Breast epithelium (tissue), 4 donors: ENCODE results near the gene MS4A4A. TPM values are rescaled to one million over a fixed set of nuclear protein-coding genes. Genes with fewer than 3 reads are reported as not detected.
A peak's percentile ranks its signal among the peaks of the same experiment; 100 is the strongest.

Experiments used
- DNase-seq, 2 donors: peaks; one replicate each; pipeline ENCODE4 v3.0.0-alpha.2; 2019; ENCODE audit warnings: low spot score in 2 of 2
- H3K27ac ChIP-seq, 2 donors: fragments of 200-600 bp; sonication (generic) in 1 of 2; one replicate each; pipeline ENCODE4 v1.5.1; 2016 to 2019; ENCODE audit warnings: mild to moderate bottlenecking in 1 of 2
- H3K27me3 ChIP-seq, 2 donors: fragments of 200-600 bp; sonication (generic) in 1 of 2; one replicate each; pipeline versions ENCODE4 v1.5.1 to v1.6.0; 2017 to 2019; ENCODE audit warnings: control low read depth in 1 of 2, mild to moderate bottlenecking in 1 of 2
- H3K36me3 ChIP-seq: fragments of 200-600 bp; one replicate; pipeline ENCODE4 v1.5.1; 2019
- H3K4me1 ChIP-seq, 2 donors: fragments of 200-600 bp; sonication (generic); one replicate each; pipeline ENCODE4 v1.5.1; 2016 to 2019; ENCODE audit warnings: control low read depth in 1 of 2
- H3K4me3 ChIP-seq, 3 donors: fragments of 200-600 bp; sonication (generic); 1 replicate in 2 of 3; 2 replicates in 1 of 3; pipeline ENCODE4 v1.5.1; 2016 to 2019; ENCODE audit warnings: mild to moderate bottlenecking in 3 of 3, moderate library complexity in 2 of 3
- H3K9me3 ChIP-seq, 2 donors: fragments of 200-600 bp; sonication (generic) in 1 of 2; one replicate each; pipeline ENCODE4 v1.5.1; 2016 to 2019; ENCODE audit warnings: control low read depth in 1 of 2
- POLR2A ChIP-seq: fragments of 450-650 bp; IDR thresholded peaks from one replicate; pipeline ENCODE4 v1.6.1; 2016; ENCODE audit warnings: antibody characterized with exemption, mild to moderate bottlenecking, moderate library complexity
- POLR2AphosphoS5 ChIP-seq, 3 donors: sonication (generic); formaldehyde crosslinking; IDR thresholded peaks; one replicate each; pipeline ENCODE4 v1.6.1; 2017; ENCODE audit warnings: antibody characterized with exemption in 3 of 3
- intact Hi-C: fragments of 100-400 bp; cut with DNase I; formaldehyde crosslinking; loops from one replicate; pipeline ENCODE4 v1.15.1; 2023; ENCODE audit warnings: low total_unique reads
- total RNA-seq, 3 donors: library from RNA; depleted of rRNA; stranded (reverse); fragments of >200 nt; gene quantifications; one replicate each; pipeline ENCODE4 v1.1.0, GENCODE V29; 2016
- TF ChIP-seq, protein P1 (sequence below), 3 donors: fragments of 450-650 bp; IDR thresholded peaks; one replicate each; pipeline ENCODE4 v1.5.1; 2016 to 2017; ENCODE audit warnings: antibody characterized with exemption in 3 of 3, mild to moderate bottlenecking in 3 of 3, moderate library complexity in 3 of 3

MS4A4A gene
- total RNA-seq, 3 donors from 2014 or later = 9.8 to 174 (median 24.6) TPM

DNA sequence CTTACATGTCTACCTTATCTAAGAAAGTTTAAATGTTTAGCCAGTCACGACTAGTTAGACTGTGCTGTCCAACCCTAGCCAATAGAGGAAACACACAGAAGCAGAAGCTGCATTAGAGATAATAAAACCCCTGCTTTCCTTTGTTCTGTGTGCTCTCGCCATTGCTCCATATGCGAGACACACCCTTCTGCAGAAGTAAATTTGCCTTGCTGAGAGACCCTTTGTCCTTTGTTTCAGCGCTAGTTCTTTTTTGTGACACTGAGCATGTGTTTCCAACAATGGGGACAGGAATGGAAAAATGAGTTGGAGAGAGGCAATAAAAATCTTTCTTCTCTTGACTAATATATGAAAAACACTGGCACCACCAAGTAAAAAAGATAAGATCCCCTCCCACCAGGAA is 19.5 kb upstream of the MS4A4A start:
- DNase-seq = no peak
- no peaks in the 10 kb centered on the region for H3K4me1 ChIP-seq
- H3K27ac ChIP-seq = no peak overlapping the region
- no peaks in the 10 kb centered on the region for H3K27me3 ChIP-seq
- H3K9me3 ChIP-seq = no peaks in the 10 kb centered on the region
- no peak overlapping the region for H3K4me3 ChIP-seq
- TF ChIP-seq POLR2A = no peak
- TF ChIP-seq POLR2AphosphoS5 (IDR thresholded peaks at IDR 0.05) = no peak
- TF ChIP-seq, protein P1, sequence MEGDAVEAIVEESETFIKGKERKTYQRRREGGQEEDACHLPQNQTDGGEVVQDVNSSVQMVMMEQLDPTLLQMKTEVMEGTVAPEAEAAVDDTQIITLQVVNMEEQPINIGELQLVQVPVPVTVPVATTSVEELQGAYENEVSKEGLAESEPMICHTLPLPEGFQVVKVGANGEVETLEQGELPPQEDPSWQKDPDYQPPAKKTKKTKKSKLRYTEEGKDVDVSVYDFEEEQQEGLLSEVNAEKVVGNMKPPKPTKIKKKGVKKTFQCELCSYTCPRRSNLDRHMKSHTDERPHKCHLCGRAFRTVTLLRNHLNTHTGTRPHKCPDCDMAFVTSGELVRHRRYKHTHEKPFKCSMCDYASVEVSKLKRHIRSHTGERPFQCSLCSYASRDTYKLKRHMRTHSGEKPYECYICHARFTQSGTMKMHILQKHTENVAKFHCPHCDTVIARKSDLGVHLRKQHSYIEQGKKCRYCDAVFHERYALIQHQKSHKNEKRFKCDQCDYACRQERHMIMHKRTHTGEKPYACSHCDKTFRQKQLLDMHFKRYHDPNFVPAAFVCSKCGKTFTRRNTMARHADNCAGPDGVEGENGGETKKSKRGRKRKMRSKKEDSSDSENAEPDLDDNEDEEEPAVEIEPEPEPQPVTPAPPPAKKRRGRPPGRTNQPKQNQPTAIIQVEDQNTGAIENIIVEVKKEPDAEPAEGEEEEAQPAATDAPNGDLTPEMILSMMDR (IDR thresholded peaks at IDR 0.05) = no peak
- H3K36me3 ChIP-seq = no peaks in the 10 kb centered on the region
- intact Hi-C loops = loop anchor here (10.0 kb wide), 1 partner anchor 354 kb away; no protein-coding TSS in a partner anchor

DNA sequence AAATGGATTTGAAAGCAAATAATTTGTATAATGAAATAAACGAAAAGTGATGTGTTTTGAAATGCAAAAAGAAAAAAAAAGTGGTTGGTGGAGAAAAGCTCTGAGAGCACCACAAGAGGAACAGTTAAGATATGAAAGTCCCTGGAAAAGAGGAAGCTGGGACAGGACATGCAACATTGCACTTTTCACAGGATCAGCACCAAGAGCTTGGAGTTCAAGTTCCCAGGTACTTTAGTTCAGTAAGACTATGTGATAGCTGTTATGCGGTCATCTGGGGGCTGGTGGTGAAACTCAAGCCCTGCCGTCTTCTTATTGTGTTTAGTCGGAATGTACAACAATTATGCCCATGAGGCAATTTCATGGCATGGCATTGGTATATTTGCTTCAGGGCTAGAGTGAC is 17.1 kb upstream of the MS4A4A start:
- intact Hi-C loops = loop anchor here (10.0 kb wide), 1 partner anchor 351 kb away; no protein-coding TSS in a partner anchor
- H3K4me1 ChIP-seq = no peaks in the 10 kb centered on the region
- H3K36me3 ChIP-seq = no peaks in the 10 kb centered on the region
- no peak for TF ChIP-seq POLR2AphosphoS5 (IDR thresholded peaks at IDR 0.05)
- TF ChIP-seq, protein P1 (IDR thresholded peaks at IDR 0.05) = no peak
- TF ChIP-seq POLR2A = no peak
- no peaks in the 10 kb centered on the region for H3K27me3 ChIP-seq
- H3K9me3 ChIP-seq = no peaks in the 10 kb centered on the region
- no peak for DNase-seq
- no peak overlapping the region for H3K27ac ChIP-seq
- no peak overlapping the region for H3K4me3 ChIP-seq

DNA sequence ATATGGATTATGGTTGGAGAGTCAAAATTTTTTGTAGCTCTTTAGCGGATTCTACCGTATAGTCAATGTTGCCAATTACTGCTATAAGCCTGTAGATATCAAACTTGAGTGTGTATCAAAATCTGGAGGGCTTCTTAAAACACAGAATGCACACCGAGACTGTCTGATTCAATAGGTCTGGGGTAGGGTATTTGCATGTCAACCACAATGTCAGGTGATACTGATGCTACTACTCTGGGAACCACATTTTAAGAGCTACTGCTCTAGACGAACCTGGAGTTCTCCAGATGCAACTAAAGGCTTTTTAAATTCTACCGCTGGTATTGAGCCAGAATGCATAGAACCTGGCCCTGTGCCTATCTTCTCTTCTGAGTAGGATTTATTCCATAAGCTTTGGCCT is 15.8 kb upstream of the MS4A4A start:
- no peak overlapping the region for H3K4me3 ChIP-seq
- no peak for DNase-seq
- no peak overlapping the region for H3K27ac ChIP-seq
- TF ChIP-seq POLR2AphosphoS5 (IDR thresholded peaks at IDR 0.05) (no peak), POLR2A (no peak)
- TF ChIP-seq, protein P1 (IDR thresholded peaks at IDR 0.05) = no peak
- no peaks in the 10 kb centered on the region for H3K27me3 ChIP-seq
- intact Hi-C loops = loop anchor here (10.0 kb wide), 1 partner anchor 350 kb away; no protein-coding TSS in a partner anchor
- H3K36me3 ChIP-seq = no peaks in the 10 kb centered on the region
- H3K4me1 ChIP-seq = no peaks in the 10 kb centered on the region
- H3K9me3 ChIP-seq = peaks cover 0 to under 1% of the 10 kb centered on the region in 2 donors

- Histone ChIP-seq H3K36me3 (no peaks in the 10 kb centered on the region), H3K9me3 (peaks cover 7 to 10% of the 10 kb centered on the region in 2 donors), H3K4me1 (no peaks in the 10 kb centered on the region), H3K27ac (no peak overlapping the region), H3K4me3 (no peak overlapping the region), H3K27me3 (no peaks in the 10 kb centered on the region)
- DNase-seq = no peak
- TF ChIP-seq POLR2AphosphoS5 (IDR thresholded peaks at IDR 0.05) (no peak), POLR2A (no peak)
- TF ChIP-seq, protein P1 (IDR thresholded peaks at IDR 0.05) = peak; percentile 32 to 57 (median 56)
- intact Hi-C loops = loop anchor here (10.0 kb wide), 1 partner anchor 349 kb away; no protein-coding TSS in a partner anchor
These were observed 14.9 kb upstream of the MS4A4A start for GRCh38 chr11:60265373-60266214.

- intact Hi-C loops = no loop called here
- Histone ChIP-seq H3K36me3 (no peaks in the 10 kb centered on the region), H3K4me1 (no peaks in the 10 kb centered on the region), H3K27me3 (no peaks in the 10 kb centered on the region), H3K9me3 (peaks cover 7 to 10% of the 10 kb centered on the region in 2 donors), H3K4me3 (no peak overlapping the region), H3K27ac (no peak overlapping the region)
- TF ChIP-seq POLR2A (no peak), POLR2AphosphoS5 (IDR thresholded peaks at IDR 0.05) (no peak)
- TF ChIP-seq, protein P1 (IDR thresholded peaks at IDR 0.05) = no peak
- no peak for DNase-seq
These were observed 6.0 kb upstream of the MS4A4A start for GRCh38 chr11:60274416-60274815.
